PC-3 (cell line): ENCODE results near the gene SEC62.

Experiments
- CTCF ChIP-seq: fragments of 300-600 bp; sonication (generic); conservative IDR thresholded peaks from 2 replicates; pipeline ENCODE4 v1.5.1; 2017; ENCODE audit warnings: antibody characterized with exemption, low read depth, mild to moderate bottlenecking, low read length
- EZH2 ChIP-seq: fragments of 300-600 bp; sonication (generic); IDR thresholded peaks from one replicate; pipeline ENCODE4 v1.6.1; 2017; ENCODE audit warnings: antibody characterized with exemption, mild to moderate bottlenecking, low read length; ENCODE audit not compliant: unreplicated experiment
- EZH2phosphoT487 ChIP-seq: fragments of 300-600 bp; sonication (generic); IDR thresholded peaks from 2 replicates; pipeline ENCODE4 v1.6.1; 2018; ENCODE audit warnings: mild to moderate bottlenecking, antibody characterized with exemption, low read length, borderline replicate concordance

- TF ChIP-seq CTCF (no peak), EZH2 (no peak), EZH2phosphoT487 (no peak)
These were observed 12.4 kb upstream of the SEC62 start for GRCh38 chr3:169954142-169954756.
